NCI-H146 (cell line): Measurements from ENCODE around the gene RNF166.
A peak's percentile ranks its signal among the peaks of the same experiment; 100 is the strongest.

Source experiments
- DNase-seq: peaks from one replicate; lab custom pipeline; 2025; lab: John Stamatoyannopoulos, UW

Gene RNF166

DNA sequence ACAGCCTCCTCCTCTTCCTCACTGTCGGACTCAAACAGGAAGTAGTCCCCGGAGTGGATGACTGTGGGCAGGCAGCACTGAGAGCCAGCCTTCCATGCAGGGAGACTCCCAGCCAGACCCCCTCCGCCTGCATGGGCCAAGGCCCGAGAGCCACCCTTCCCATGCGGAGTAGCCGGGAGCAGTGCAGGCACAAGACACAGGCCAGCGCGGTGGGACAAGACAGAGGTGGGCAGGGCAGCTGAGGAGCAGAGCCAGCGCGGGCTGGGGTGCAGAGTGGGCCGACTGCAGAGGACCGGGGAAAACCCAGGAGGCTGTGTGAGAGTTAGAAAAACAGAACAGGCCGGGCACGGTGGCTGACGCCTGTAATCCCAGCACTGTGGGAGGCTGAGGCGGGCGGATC lies 17.7 kb upstream of the RNF166 start:
- DNase-seq = no peak

DNA sequence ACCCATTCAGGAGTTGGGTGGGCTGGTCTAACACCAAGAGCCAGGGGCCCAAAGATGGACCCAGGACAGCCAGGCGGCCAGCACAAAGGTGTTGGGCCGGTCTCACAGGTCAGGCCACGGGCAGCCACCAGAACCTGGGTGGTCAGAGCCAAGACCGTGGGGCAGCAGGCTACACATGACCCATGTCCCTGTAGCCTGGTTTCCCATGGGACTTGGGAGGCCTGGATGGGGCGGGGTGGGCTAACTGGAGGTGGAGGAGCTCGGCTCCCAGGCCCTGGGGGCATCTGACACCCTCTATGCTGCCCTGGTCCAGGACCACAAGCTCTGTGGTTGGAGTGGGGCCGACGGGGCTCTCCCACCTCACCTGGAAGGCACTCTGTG lies 17.3 kb upstream of the RNF166 start:
- no peak for DNase-seq

GRCh38 chr16:88722784-88723506 lies 16.7 kb upstream of the RNF166 start:
- DNase-seq = peak; percentile 17

DNA sequence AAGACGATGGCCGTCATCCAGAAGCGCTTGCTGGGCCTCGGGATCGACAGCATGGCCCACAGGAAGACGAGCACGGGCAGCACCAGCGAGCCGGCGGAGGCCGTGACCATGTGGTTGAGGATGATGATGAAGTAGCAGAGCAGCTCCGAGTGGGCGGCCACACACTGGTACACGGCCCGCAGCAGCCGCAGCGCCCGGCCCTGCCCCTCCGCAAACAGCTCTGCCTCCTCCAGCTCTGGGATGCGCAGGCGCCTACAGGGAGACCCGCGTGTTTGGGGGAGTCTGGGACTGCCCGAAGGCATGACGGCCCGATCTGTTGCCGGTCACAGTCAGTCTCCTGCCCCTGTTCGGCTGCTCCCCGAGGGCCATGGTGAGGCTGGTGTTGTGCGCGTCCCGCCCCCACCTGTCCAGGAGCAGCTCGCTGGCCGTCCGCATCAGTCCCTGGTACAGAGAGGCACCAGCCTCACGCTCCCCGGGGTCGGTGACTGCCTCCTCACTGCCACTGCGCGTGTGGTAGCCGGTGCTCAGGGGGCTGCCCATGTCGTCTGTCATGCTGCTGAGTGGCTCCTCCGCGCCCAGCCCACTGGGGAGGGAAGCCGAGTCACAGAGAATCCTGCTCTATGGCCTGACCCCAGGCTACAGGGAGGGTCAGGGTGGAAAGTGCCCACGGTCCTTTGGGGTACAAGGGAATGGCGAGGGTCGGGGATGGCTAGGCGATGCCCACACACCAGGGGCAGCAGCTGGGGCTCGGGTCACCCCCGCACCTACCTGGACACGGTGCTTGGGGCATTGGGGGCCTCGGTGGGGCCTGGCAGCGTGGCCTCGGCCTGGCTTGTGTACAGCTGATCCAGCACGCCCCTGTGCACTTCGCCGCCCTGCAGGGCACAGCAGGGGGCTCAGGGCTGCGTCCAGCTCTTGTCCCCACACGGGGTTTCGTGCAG lies 15.9 kb upstream of the RNF166 start:
- no peak for DNase-seq

DNA sequence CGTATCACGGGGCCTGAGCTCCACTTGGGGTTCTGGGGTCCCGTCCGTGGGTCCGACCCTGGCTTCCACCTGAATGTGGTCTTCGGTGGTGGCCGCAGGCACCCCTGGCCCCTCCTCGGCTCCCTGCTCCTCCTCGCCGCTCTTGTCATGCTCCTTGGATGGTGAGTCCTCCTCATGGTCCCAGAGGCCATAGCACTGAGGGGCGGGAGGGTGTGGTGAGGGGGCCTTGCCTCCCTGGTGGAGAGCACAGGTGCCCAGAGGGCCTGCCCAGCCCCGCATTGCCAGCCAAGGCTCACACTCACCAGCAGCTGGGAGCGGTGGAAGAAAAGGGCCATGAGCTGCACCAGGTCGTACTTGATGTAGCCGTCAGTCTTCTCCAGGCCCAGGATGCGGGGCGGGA lies 15.0 kb upstream of the RNF166 start:
- no peak for DNase-seq

DNA sequence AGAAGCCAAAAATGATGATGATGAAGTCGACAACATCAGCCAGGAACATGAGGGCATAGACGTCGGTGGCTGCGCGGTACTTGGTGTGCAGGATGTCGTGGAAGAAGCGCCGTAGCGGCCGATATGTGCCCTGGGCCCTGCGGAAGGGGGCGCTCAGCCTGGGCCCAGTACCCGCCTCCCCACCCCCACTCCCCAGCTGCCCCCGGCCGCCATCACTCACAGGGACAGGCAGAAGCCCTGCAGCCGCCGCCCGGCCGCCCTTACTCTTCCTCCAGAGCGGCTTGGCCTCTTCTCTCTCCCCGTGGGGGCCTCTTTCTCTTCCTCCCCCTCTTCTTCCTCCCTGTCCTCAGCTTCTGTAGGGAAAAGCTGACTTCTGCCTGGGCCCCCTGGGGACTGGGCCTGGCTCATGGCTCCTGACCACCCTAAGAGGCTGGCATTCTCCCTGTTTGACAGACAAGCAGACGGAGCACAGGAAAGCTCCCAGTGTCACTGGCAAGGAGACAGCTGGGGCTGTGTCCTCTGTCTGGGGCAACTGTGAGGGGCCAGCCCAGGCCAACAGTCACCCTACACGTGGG lies 14.3 kb upstream of the RNF166 start:
- no peak for DNase-seq

GRCh38 chr16:88719933-88720296 lies 13.7 kb upstream of the RNF166 start:
- DNase-seq = no peak

DNA sequence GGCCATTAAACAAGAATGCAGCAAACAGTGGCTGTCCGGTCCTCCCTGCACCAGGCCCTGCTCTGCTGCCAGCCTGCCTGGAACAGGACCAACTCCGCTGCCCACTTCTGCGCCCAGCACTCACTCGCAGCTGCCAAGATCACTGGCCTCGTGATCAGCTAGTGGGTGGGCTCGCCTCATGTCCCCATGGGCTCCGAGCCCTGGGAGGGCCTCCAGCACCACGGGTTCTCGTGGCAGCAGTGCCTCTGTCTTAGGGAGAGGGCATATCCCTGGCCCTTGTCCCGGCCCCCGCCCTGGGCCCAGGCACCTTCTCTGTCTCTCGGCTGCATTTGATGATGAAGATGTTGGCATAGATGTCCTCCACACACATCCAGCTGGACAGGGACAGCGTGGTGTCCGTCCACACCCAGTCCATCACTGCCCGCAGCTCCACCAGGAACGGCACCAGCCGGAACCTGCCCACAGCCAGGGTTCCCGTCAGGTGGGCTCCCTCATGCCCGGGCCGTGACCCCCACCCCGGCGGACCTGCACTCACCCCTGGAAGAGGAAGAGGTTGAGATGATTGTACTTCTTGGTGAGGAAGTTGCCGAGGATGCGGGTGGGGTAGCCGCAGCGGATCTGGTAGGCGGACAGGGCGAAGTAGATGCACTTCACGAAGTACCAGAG lies 13.2 kb upstream of the RNF166 start:
- no peak for DNase-seq

DNA sequence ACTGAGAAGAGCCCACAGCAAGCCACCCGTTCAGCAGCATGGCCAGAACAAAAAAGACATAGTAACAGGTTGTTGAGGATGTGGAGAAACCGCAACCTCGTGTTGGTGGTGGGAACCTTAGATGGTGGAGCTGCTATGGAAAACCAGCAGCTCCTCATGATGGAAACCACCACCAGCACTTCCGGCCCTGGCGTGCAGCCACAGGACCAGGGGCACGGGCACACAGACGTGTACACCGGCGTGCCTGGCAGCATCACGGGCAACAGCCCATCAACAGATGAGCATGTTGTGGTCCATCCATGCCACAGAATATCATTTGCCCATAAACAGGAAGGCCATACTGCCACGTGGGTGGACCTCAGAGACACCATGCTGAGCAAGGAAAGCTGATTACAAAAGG lies 12.0 kb upstream of the RNF166 start:
- no peak for DNase-seq

DNA sequence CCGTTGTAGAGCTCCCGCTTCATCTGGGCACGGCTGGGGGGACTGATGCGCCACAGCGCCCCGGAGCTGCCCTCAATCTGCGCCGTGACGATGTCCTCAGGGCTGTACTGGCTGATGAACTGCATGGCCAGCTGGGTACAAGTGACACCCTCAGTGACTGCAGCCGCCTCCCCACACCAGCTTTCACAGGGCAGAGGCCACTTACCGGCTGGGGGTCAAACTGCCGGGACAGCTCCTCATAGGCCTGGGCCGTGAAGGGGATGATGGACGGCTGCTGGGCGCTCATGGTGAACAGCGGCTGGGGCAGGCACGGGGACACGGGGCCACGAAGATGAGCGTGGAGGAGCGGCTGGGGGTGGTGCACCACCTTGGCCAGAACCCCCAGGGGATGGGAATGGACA lies 10.4 kb upstream of the RNF166 start:
- no peak for DNase-seq

DNA sequence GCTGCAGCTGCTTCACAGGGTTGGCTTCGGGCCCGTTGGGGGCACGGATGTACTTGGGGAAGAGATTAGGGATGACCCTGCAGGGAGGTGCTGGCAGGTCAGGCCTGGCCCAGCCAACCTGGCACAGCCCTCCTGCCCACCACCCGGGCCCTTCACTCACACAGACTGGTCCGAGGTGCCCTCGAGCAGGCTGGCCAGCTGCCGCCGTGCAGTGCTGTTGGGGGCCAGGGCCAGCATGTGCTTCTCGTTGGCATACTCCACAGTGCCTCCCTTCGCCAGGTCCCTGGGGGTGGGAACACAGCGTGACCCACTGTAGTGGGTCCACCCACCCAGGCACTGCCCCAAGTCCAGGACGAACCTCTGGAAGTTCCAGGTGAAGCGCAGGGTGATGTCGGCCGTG lies 10.0 kb upstream of the RNF166 start:
- DNase-seq = no peak

- no peak for DNase-seq
Measured at GRCh38 chr16:88715312-88716190, 9.3 kb upstream of the RNF166 start.

DNA sequence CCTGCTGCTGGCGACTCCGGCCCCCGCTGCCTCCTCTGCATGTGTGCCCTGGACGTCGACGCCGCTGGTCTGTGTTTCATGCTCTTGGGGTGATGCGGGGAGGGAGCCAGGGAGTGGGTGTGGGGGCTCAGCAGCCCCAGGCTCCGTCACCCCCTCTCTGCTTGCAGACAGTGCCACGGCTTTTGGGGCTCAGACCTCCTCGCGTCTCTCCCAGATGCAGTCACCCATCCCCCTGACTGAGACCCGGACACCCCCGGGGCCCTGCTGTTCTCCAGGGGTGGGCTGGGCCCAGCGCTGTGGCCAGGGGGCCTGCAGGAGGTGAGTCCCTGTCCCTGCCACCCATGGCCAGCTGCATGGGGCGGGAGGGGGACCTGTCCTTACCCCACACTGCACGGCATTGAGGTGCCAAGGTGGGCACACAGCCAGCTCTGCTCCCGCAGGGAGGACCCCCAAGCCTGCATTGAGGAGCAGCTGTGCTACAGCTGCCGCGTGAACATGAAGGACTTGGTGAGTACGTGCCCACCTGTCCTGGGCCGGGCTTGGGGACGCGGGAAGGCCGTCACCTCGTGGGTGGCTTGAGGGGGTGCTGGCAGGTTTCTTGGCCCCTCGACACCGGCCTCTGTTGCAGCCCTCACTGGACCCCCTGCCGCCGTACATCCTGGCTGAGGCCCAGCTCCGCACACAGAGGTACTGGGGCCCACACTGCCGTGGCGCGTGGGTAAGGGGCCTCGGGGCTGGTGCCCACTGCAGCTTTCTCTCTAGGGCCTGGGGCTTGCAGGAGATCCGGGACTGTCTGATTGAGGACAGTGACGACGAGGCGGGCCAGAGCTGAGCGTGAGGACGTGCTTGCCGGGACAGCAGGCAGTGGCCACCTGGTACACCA lies 8.5 kb upstream of the RNF166 start:
- no peak for DNase-seq

DNA sequence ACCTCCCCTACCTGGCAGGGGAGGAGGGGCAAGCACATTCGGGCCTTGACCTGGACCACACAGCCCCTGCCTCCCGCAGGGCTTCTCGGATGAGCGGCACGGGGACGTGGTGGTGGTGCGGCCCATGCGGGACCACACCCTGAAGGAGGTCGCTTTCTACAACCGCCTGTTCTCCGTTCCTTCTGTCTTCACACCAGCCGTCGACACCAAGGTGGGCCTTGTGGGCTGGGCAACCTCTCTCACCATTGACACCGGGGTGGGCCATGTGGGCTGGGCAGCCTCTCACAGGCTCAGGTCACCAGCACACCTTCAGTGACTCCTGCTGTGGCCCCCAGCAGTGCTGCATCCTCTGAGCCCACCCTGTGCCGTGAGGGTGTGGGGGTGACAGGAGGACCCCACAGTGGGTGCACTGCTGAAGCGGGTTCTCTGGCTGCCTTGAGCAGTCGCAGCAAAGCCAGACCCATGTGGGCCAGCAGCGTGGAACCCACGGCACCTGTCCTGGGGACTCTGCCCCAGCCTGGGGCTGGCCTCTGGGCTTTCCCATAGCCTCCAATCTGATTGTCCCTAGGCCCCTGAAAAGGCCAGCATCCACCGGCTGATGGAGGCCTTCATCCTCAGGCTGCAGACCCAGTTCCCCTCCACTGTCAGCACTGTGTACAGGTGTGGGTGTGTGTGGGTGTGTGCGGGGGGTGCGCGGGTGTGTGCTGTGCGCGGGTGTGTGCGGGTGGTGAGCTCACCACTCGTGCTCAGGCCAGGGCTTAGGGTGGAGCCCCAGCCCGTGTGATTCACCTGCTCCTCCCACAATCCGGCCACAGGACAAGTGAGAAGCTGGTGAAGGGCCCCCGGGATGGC lies 7.6 kb upstream of the RNF166 start:
- DNase-seq = no peak

GRCh38 chr16:88713054-88713453 lies 6.8 kb upstream of the RNF166 start:
- DNase-seq = no peak

DNA sequence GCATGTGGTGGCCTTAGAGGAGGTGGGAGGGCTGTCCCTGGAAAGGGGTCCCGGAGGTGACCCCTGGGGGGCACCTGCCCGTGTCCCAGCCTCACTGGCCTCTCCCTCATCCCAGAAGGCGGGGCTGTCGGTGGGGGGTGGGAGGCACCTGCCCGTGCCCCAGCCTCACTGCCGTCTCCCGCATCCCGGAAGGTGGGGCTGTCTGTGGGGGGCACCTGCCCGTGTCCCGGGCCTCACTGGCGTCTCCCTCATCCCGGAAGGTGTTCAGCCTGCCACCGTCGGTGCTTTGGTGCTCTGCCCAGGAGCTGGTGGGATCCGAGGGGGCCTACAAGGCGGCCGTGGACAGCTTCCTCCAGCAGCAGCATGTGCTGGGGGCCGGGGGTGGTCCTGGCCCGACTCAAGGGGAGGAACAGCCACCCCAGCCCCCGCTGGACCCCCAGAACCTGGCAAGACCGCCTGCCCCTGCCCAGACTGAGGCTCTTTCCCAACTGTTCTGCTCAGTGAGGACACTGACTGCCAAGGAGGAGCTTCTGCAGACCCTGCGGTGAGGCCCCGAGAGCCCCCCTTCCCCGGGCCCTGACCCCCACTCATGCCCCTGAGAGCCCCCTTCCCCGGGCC lies 6.3 kb upstream of the RNF166 start:
- no peak for DNase-seq

- DNase-seq = no peak
Measured at GRCh38 chr16:88711750-88712340, 5.6 kb upstream of the RNF166 start.

- no peak for DNase-seq
Measured at GRCh38 chr16:88710556-88710955, 4.3 kb upstream of the RNF166 start.
